GM21737 (cell line): ENCODE measurements around the gene ZNF19.

Experiments used
- ATAC-seq: cut with Tn5 transposase; IDR thresholded peaks from one replicate; pipeline ENCODE4 v1.9.1; 2021; ENCODE audit warnings: mild to moderate bottlenecking, moderate library complexity; ENCODE audit not compliant: unreplicated experiment

ZNF19 gene

GRCh38 chr16:71443714-71444113, 45.4 kb downstream of the ZNF19 start:
- ATAC-seq, result no peak

GRCh38 chr16:71442051-71442440, 47.1 kb downstream of the ZNF19 start, which contains the start of gene TLE7:
TLE7 (minus strand) TSS chr16:71442054; CDS start chr16:71433324, 8,730 bp downstream.
- no peak for ATAC-seq

GRCh38 chr16:71441348-71442050, 47.6 kb downstream of the ZNF19 start:
- no peak for ATAC-seq

GRCh38 chr16:71440669-71441347, 48.3 kb downstream of the ZNF19 start:
- no peak for ATAC-seq

GRCh38 chr16:71439523-71439922, 49.6 kb downstream of the ZNF19 start:
- no peak for ATAC-seq

- ATAC-seq, result no peak
Observed at GRCh38 chr16:71436473-71436872, 52.7 kb downstream of the ZNF19 start.

GRCh38 chr16:71432906-71433305, 56.2 kb downstream of the ZNF19 start:
- ATAC-seq, result no peak

- ATAC-seq, result no peak
Observed at GRCh38 chr16:71431991-71432390, 57.1 kb downstream of the ZNF19 start.

GRCh38 chr16:71431176-71431575, 57.9 kb downstream of the ZNF19 start:
- no peak for ATAC-seq

- no peak for ATAC-seq
Observed at GRCh38 chr16:71430744-71431143, 58.4 kb downstream of the ZNF19 start.

- ATAC-seq, result no peak
Observed at GRCh38 chr16:71429581-71429980, 59.5 kb downstream of the ZNF19 start.

- no peak for ATAC-seq
Observed at GRCh38 chr16:71428883-71429282, 60.2 kb downstream of the ZNF19 start.

GRCh38 chr16:71428385-71428784, 60.7 kb downstream of the ZNF19 start:
- no peak for ATAC-seq

GRCh38 chr16:71426880-71427615, 62.1 kb downstream of the ZNF19 start:
- ATAC-seq, result no peak

- no peak for ATAC-seq
Observed at GRCh38 chr16:71426069-71426879, 62.9 kb downstream of the ZNF19 start.

GRCh38 chr16:71425746-71426068, 63.4 kb downstream of the ZNF19 start:
- no peak for ATAC-seq

GRCh38 chr16:71424626-71425025, 64.5 kb downstream of the ZNF19 start:
- ATAC-seq, result no peak

- no peak for ATAC-seq
Observed at GRCh38 chr16:71423865-71424264, 65.3 kb downstream of the ZNF19 start.
